Retina (tissue), 1 donor: Measurements from ENCODE around the gene TRMU.

Experiments
- DNase-seq: peaks from one replicate; pipeline ENCODE4 v3.0.0-alpha.2; 2016

The TRMU gene

GRCh38 chr22:46373159-46373558 is 37.6 kb downstream of the TRMU start:
- no peak for DNase-seq

GRCh38 chr22:46373921-46374662 is 38.6 kb downstream of the TRMU start:
- no peak for DNase-seq

DNA sequence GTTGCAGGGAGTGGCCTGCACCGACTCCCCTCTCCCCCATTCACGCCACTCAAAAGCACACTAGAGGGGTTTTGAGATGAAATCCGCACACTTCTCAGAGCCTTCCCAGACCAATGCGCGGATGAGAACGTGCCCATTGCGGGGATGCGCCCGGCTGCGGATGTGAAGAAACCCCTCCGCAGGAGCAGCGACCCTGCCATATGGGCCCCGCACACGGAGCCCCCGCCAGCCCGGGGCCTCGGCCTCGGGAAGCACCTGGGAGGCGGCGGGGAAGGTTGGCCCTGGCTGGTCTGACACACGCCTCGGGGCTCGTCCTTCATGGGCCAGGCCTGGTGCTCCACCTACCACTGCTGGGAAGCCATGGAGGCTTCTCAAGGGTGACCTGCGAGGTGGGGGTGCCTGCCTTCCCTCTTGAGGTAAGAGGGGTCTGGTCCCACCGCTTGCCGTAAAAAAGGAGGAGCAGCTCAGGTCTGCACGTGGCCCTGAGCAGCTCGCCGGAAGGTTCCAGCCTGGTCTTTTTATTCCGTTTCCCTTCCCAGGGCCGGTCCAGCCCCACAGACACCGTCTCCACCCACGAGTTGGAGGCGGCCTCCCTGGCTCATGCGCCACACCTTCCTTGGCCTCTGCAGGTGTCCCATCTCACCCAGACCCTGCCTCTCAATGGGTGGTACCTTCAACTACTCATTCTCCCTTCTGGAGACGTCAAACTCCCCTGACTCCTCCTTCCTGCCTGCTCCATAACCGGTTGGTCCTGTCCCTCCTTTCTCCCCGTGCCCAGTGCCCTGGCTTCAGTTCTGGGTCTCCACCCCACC is 39.4 kb downstream of the TRMU start:
- DNase-seq = no peak

DNA sequence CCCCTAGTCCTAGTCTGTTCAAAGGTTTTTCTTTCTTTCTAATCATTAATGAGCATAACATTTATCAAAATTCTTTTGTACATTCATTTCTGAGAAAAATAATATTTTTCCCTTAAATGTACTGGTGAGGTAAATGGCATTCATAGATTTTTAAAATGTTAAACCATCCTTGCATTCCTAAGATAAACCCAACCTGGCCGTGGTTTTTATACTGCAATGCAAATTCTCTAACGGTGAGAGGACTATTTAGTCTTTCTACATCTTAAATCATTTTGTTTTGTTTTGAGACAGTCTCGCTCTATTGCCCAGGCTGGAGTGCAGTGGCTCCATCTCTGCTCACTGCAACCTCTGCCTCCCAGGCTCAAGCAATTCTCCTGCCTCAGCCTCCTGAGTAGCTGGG is 40.6 kb downstream of the TRMU start:
- DNase-seq = no peak

- no peak for DNase-seq
Measured at GRCh38 chr22:46376908-46377524, 41.5 kb downstream of the TRMU start.

DNA sequence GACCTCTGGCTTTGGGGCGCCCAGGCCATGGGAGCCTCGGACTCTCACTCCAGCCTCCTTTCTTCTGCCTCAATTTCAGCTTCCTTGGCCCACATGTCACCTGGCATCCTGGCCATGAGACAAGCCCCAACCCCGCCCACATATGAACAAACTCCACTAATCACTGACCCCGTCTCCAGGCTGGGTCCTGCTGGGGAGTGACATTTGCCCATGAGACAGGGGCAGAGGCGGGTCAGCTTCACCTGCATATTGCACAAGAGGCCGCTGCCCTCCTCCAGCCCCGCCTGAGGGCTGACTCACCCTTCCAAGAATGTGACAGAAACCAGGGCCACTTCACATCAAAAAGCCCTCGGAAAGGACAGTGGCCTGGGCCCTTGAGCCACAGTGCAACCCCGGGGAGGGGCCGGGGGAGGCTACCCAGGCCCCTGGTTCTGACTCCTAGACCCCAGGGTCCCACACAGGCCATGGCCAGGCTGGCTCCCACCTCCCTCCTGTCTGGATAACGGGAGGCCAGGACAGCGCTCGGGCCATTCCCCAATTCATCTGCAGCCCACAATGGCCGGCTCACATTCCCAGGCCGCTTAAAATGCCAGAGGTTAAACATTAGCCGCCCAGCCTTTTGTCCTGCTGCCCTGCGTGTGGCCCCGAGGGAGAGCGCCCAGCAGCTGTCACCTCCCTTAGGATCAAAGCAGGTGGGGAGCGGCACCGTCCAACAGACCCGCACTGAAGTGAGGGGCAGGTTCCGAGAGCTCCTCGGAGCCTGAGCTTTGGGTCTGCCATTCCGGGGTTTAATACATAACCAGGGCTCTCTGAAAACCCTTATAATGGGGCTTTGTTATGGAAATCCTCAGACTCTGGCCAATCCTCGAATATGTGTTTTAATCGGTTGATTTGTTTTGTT is 42.3 kb downstream of the TRMU start:
- peak; percentile 56 for DNase-seq

- no peak for DNase-seq
Measured at GRCh38 chr22:46378426-46379065, 43.0 kb downstream of the TRMU start.

DNA sequence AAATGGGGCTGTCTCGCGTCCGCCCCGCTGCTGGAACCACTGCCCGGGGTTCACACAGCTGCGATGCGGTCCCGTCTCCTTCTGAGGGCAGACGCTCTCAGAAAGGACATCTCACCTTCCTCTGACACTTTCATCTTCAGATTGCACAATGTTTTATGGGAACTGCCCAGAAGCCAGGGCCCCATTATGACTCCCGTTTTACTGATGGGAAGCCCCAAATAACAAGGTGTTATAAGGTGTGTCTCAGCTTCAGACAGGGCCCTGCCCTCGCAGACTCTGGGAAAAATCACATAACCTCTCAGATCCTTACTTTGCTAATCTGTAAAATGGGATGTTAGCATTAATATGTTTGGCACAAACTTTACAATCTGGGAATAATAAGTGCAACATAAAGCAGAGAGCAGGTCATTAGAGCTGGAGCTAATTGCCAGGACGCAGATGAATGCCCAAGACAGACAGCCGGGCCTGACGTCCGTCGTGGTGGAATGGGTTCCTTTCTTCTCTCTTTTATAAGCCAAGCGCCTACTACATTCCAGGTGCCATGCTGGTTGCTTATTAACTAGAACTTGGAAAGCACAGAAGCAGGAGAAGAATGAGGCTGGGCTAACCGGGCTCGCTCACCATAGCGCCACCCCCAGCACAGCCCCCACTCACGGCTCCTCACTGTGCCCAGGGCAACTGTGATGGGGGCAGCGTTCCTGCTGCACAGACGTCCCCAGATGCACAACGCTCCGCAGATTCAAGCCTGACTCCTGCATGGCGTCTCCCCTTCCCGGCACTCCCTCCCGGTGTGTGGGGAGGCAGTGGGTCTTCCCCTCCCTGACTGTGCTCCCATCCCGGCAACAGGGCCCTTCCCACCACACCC is 43.8 kb downstream of the TRMU start:
- no peak for DNase-seq

DNA sequence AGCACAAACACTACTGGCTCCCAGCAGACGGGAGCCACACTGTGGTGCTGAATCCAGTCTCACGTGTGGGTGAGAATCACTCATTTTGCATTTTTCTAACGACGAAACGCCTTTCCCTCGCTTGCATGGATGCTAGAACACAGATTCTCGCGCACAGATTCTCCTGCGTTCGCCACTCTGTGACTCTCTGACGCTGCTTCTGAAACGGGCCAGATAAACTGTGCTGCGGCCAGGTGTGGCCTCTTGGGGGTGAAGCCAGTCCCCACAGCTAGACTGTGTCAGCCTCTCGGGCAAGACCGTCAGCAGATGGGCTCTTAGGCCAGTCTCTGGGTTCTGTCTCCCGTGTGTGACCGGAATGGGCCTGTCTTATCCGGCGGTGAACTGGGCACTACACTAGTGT is 44.6 kb downstream of the TRMU start:
- no peak for DNase-seq

GRCh38 chr22:46380581-46380980 is 45.1 kb downstream of the TRMU start:
- no peak for DNase-seq

DNA sequence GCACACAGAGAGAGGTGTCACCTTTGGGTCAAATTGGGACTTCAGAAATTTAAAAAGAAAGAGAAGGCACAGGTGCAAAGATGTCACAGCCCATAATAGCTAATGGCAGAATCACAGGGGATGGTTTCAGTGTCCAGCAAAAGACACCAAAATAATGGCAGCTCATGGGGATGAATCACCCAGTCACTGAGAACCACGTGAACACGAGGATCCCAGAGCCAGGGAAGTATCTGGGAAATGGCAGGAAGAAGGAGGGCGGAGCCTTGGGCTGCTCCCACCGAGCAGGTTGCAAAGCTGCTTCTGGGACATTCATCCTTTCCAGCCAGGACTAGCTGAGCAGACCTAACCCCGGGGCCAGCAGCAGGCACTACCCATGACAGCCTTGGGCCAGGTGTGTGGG is 45.6 kb downstream of the TRMU start:
- DNase-seq = no peak

DNA sequence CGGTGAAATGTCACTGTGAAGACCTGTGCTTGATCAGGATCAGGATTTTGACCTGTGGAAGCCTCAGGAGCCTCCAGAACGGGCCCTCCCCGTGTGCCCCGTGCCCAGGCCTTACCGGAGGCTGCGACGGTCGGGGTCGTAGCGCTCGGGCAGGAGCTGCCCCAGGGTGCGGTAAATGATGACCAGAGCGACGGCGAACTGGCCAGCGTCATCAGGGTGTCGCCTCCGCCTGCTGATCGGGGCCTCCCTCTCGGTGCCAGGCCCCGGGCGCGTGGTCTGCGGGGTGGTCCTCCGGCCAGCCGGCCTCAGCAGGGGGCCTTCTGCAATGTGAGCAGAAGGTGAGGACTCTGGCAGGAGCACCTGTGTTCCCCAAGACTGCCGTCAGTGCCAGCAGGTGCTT is 46.2 kb downstream of the TRMU start:
- no peak for DNase-seq

GRCh38 chr22:46382524-46382923 is 47.0 kb downstream of the TRMU start:
- DNase-seq = no peak

GRCh38 chr22:46386312-46386711 is 50.8 kb downstream of the TRMU start:
- DNase-seq = no peak

- no peak for DNase-seq
Measured at GRCh38 chr22:46387748-46388147, 52.2 kb downstream of the TRMU start.

GRCh38 chr22:46388647-46389046 is 53.1 kb downstream of the TRMU start:
- no peak for DNase-seq

DNA sequence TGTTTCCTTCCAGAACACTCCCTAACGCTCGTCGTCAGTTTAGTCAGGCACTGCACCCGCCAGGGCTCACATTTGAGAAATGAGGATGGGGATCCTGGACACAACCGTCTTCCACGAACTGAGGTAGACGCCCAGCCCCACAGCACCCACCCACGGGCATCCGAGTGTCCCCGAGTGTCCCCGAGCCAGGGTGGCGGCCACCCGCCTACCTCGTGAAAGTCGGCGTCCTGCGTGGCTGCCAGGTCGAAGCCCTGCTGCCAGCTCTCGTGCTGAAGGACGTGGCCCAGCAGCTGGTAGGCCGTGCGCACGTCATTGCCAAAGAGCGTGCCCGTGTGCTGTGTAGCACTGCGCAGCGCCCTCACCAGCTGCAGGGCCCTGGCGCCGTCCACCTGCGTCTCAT is 53.6 kb downstream of the TRMU start:
- no peak for DNase-seq

DNA sequence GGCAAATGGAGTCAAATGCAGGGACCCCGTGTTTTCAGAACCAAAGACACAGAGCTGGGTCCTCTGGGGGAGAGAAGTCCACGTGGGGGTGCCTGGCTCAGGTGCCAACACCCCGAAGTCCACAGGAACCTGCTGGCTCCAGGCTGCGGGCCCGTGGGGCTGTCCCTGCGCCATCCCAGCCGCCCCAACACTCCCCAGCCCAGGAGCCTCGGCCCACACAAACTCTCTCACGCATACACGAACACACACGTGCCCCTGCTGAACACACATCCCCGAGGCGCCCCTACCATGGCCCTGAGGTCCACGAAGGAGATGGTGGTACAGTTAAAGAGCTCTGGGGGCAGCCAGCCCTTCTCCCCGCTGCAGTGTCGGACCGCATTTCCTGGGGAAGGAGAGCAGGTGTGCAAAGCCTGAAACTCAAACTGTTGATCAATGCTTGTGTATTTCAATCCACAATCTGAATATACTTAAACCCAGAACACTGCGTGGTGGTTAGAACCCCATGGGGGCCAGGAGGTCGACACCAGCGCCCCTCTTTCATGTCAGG is 54.7 kb downstream of the TRMU start:
- no peak for DNase-seq

DNA sequence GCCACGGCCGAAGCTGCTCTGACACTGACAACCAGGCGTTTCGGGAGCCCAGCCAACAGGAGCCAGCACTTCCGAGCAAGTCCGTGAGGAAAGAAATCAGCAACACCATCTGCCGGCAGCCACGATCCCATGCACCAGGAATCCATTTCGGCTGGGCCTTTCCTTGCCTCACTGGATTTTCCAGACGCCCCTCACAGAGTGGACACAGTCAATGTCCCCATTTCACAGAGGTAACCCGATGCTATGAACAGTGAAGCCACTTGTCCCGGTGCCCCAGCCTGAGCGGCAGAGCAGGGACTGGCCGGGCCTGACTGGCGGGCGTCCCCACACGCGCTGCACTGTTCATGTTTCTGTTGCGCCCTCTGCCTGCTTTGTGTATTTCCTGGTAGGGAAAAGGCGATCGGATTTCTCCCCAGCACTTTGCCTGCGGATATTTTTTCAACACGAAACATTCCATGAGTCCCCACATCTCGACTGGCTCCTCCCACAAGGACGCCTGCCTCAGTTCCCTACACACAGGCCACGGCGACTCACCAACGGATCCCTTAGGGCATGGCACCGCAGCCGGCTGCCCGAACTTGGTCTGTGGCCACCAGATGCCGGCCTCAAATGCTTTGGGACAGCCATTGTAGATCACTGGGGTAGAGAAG is 55.3 kb downstream of the TRMU start:
- no peak for DNase-seq

DNA sequence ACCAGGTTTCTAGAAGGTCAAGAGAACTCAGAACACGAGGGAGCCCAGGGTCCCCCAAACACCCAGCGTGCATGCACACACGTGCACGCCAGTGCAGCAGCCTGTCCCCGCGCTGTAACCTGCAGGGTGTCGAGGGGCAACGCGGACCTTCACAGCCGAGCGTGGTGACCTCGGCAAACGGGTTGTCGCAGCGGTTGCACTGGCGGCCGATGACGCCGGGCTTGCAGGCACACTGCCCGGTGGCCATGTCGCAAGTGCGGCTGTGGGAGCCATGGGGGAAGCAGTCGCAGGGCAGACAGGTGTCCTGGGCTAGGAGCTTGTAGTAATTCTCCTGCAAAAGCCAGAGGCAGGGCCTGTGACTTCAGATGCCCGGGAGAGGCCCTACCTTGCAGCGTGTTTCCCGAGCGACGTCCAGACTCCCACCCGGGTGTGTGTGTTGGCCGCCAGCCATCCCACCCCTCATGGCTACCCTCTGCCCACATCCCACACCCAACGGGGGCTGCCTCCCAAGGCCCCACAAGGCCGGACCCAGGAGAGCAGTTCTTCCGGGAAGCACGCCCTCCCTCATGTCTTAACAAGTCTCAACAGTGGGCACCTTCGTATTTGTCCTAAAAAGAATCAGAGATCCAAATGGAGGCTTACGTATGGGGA is 56.1 kb downstream of the TRMU start:
- DNase-seq = no peak
